Suppressor macrophage treated with lipopolysaccharide for 1 hour (primary cell): Measurements from ENCODE around the gene OLFML2B.
"Not testable (repeated sequence)": the region's sequence is repeated elsewhere in the genome, so short reads cannot be mapped to it uniquely, and the experiment has no call there.

Experiments
- DNase-seq, 3 donors: peaks; one replicate each; pipeline ENCODE4 v3.0.0-alpha.2; 2020 to 2022

The OLFML2B gene

DNA sequence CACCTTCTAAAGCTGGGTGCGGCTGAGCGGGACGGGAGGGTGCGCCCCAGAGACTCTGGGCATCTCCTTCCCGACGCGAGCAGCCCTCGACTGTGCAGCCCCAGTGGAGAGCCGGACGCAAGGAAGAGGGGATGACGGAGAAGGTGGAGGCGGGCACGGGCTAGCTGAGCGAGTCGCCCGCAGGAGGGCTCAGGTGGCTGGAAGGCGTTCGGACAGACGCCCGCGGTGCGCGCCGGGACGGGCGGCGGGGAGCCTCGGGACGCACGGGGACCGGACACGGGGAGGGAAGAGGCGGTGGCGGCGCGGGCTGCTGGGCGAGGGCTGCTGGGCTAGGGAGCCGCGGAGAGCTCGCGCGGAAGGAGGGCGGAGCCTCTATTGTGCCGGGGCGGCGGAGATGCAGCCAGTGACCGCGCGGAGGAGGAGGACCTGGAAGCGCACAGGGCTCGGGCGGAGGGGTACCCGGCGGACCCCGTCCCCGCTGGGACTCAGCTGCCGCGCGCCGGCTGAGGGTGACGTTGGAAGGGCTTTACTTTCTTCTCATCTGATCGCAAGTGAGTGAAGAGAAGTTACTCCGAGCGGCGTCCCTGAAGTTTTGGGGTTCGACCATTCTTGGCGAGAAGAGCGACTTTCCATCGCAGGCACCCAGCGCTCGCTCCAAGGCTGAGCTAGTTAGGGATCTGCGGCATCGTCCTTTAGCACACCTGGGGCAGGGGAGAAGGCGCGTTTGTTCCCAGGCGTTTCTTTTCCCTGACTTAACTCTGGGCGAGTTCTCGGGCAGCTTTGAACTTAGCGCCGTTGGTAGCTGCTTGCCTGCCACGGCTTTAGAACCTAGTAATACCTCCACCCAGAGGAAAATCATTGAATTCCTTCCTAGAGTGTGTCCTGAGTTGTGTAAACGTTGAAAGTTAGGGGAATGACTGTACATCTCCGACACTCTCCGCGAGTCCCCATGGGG lies at the start of gene OLFML2B:
OLFML2B (minus strand) TSS at position 323 of the 955 bp plus-strand sequence. CDS start 439 bp downstream, outside the sequence.
- DNase-seq = peak; percentile 81 to 88 (median 84)

DNA sequence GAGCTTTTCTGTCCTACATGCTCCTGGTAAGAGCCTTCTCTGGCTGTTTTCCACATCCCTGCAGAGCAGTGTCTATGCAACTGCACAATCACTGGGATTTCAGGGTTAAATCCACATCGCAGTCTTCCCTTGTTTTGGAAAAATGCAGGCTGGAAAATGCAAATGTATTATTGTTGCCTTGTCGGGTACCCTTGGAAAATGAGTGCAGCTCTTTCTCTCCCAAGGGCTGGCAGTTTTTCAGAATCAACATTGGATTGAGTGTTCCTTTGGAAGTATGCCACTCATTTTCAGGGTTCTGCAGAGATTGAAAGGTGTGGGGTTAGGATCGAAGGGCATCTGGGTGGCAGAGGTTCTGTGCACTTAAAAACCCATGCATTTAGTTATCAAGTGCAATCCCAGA lies 49.1 kb upstream of the OLFML2B start:
- no peak for DNase-seq

DNA sequence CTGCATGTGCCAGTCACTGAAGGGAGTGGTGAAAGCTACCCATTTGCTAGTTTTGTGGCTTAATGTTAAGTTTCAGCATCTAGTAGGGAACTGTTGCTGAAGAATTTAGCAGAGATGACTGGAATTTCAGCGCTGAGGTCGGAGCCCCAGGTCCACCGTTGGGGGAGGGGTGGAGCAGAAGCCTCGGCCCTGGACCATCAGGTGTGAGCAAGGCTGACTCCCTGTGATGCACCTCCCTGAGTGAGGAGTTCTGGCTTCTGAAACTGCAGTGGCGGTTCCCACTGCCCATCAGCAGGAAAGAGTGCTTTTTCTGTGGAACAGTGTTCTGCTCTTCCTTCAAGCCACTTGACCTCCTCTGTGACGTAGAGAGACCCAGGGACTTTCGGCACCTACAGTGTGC lies 47.2 kb upstream of the OLFML2B start:
- DNase-seq = no peak

DNA sequence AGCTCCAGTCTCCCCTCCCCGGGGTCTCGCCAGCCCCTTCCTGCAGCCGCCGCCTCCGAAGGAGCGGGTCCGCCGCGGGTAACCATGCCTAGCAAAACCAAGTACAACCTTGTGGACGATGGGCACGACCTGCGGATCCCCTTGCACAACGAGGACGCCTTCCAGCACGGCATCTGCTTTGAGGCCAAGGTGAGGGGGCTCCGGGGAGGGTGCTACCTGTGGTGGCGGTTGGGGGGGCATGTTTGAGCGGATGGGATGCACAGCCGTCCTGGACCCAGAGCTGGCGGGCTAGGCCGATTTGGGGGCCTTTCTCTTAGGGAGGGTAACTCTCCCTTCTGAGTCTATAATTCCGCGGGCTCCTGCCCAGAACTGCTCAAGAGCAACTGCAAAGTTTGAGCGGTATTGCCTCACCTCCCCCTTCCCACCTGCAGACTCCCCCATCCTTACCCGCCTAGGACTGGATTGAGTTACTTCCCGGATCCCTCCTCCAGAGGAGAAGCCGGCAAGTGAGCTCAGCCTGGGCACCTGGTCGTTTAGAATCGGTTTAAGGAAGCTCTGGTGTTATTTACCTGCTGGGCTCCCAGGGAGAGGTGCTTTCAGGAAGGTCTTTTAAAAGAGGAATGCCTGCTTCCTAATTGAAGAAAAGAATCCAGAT lies 46.6 kb upstream of the OLFML2B start:
- no peak for DNase-seq

DNA sequence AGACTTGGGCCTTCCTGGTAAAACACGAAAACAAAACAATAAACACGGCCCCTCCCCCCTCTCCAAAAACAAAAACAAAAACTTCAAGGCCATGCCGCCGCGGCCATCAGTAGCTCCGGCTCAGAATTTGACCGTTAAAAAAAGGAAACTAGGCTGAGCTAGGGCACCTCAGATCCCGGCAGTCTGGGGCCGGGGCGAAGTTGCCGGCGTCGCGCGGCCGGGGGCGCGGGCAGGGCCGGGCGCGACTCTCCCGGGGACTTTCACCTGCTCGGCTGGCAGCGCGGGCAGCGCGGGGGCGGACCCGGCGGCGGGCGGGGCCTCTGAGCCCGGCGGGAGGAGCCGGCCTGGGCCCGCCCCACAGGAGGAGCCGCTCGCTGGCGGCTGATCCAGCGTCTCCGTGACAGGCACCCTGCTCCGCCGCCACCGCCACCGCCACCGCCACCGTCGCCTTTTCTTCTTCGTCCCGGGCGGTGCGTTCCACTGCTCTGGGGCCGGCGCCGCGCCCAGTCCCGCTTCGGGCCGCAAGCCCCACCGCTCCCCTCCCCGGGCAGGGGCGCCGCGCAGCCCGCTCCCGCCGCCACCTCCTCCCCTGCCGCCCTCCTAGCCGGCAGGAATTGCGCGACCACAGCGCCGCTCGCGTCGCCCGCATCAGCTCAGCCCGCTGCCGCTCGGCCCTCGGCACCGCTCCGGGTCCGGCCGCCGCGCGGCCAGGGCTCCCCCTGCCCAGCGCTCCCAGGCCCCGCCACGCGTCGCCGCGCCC lies 45.8 kb upstream of the OLFML2B start, which contains the start of gene NOS1AP:
NOS1AP (plus strand) TSS at position 358 of the 760 bp plus-strand sequence. CDS start 487 bp downstream, outside the sequence.
- peak; percentile 85 to 96 (median 91) for DNase-seq

DNA sequence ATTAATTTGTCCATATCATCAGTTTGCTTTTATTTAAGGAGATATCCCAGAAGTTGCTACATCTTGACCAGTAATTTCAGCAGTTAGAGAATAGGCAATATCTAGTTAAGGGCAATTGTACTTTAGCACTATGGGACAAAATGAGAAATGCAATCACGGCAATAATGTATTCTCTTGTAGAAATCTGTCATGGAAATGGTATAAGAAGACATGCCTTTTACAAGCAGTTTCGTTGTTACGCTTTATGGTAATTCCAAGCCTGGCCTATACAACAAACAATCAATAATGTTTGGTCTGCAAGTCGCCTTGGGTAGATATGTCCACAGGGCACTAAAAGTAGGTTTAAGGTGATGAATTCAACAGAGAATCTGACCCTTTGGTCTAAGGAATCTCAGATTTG lies 44.6 kb upstream of the OLFML2B start:
- DNase-seq = no peak

DNA sequence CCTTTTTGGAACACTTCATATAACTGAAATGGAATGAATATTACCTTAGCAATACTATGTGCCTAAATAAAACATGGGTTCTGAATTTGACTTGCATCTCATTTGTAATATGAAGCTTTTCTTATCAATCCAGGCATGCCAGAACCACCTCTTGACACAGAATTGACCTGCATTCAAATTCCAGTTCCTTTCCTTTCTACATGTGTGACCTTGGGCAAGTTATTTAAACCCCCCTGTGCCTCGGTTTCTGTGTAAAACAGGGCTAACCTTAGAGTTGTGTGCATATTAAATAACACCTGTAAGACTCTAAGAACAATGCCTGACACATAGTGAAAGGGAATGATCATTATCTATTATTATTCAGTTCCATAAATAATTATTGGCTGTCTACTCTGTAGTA lies 43.8 kb upstream of the OLFML2B start:
- no peak for DNase-seq

DNA sequence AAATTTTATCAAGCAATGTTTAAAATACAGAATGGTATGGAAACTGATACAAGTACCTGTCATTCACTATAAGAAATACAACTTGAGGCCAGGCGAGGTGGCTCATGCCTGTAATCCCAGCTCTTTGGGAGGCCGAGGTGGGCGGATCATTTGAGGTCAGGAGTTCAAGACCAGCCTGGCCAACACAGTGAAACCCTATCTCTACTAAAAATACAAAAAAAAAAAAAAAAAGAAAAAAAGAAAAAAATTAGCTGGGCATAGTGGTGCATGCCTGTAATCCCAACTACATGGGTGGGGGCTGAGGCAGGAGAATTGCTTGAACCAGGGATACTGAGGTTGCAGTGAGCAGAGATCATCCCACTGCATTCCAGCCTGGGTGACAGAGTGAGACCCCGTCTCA lies 43.2 kb upstream of the OLFML2B start:
- DNase-seq = not testable (repeated sequence)

DNA sequence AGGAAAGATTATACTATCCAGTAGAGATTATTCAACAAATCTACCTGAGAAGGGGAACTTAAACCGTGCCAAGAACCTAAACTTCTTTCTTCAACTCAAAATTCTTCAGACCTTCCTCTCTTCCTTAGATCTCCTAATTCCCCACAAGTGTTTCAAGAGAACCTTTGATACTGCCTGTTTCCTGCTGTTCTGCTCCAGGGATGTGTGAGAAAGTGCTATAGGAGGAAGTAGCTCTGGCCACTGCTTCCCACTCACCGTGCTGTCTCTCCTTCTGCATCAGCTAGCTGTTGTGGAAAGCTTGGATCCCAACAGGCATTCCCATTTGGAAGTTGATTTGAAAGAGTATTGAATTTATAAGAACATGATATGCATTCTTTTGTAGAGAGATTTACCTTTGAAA lies 41.3 kb upstream of the OLFML2B start:
- DNase-seq = peak in 2 of 3 donors; percentile 35 to 40

DNA sequence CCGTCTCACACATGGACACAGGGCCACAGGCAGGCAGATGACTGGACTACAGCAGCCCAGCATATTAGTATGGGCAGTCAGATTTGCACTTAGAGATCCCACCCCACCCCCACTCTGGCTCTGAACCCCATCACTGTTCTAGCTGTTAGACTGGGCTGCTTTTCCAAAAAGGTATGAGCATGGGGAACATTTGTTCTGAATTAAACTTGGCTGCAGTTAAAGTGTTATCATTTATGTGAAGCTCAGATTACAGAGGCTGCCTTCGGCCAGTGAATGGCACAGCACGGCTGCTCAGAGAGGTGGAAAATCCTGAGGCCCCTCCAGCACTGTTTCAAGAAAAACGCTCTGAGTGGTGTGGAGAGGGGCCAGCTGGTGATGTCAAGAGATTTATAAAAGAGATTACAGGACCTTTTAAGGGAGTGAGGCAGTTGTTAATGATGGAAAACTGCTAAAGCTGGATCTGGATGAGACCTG lies 38.9 kb upstream of the OLFML2B start:
- DNase-seq = no peak

DNA sequence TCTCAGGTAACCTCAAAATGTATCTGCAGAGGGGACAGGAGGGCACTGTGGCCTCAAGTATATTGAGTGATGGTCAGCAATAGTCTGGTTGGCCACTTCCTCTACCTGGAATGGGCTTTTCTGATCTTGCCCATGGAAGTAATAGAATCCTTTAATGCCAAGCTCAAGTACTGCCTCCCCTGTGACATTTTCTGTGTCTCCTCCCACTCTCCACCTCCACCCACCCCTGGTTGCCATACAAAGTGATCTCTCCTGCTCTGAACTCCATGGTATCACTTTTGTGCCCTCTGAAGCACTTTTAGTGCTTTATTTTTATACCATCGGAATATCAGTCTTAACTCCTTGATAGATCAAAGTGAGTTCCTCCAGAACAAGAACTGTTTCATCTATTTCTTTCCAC lies 36.6 kb upstream of the OLFML2B start:
- no peak for DNase-seq

DNA sequence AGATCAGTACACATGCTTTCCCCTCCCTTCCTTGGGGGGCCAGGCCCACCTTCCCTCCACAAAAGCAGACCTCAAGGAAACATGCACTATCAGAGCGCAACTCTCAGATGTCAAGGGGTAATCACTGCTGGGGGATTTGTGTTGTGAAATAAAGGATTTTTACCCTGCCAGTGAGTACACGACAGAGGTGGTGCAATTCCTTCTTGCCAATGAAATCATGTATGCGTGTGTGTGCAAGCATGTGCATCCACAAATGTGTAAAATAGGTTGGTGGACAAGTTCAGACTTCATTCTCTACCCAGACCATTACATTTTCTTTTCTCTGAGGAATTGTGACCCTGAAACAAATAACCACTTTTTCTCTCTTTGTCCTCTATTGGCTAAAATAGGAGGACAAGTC lies 36.1 kb upstream of the OLFML2B start:
- DNase-seq = no peak

DNA sequence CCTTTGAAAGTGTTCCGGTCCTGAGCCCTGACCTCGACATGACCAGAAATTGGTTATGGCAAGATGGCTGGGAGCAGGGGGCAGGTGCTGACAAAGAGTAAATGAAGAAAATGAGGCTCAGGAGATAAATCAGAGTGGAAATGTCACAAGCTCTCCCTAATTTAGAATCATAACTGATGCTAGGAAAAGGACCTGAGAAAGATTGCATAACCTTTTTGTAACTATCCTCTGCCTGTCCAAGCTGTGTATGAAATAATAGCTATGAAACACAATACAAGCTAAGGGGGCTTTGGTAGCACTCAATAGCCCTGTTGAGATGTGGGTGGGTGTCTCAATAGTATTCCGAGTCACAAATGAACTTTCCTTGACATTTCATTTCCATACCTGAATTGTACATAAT lies 32.9 kb upstream of the OLFML2B start:
- DNase-seq = no peak

DNA sequence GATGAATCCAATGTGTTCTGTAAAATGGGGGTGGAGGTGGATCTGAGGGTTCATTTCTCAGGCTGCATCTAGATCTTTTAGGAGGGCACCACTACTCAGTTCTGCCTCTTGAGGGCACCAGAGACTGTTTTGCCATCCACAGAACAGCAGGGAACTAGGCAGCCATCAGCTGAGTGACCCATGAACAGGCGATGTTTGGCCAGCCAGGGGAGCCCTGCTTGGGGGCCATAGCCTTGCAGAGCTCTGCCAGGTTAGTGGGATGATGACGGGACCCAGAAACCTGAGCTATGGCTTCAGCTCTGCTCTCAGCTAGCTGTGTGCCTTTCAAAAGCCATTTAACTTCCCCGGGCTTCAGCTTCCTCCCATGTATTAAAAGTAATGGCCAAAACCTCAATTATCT lies 32.4 kb upstream of the OLFML2B start:
- DNase-seq = peak; percentile 75 to 81 (median 75)

DNA sequence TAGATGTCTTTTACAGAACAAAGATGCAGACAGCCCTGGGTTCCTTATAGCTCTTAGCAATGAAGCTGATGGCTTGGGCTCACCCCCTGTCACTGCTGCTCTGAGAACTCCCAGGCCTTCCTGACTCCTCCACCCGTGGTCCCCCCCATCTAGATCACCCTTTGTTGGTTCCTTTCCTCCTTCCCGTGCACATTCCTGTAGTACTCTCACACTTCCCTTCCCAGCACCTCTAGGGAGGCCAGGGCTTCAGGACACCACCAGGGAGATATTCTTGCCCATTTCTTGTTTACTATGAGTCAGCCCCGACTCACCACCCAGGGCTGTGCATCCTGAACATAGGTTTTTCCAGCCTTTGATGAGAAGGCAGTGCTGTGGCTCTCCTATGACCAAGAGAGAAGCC lies 31.4 kb upstream of the OLFML2B start:
- peak in 2 of 3 donors; percentile 10 to 29 for DNase-seq

DNA sequence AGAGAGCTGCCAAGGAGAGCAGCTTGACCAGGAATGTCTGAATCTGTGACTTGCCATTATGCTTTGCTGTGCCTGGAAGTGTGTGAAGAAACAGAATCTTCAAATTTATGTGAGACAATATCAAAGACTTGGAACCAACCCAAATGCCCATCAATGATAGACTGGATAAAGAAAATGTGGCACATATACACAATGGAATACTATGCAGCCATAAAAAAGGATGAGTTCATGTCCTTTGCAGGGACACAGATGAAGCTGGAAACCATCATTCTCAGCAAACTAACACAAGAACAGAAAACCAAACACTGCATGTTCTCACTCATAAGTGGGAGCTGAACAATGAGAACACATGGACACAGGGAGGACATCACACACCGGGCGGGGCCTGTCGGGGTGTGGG lies 30.3 kb upstream of the OLFML2B start:
- DNase-seq = not testable (repeated sequence)

DNA sequence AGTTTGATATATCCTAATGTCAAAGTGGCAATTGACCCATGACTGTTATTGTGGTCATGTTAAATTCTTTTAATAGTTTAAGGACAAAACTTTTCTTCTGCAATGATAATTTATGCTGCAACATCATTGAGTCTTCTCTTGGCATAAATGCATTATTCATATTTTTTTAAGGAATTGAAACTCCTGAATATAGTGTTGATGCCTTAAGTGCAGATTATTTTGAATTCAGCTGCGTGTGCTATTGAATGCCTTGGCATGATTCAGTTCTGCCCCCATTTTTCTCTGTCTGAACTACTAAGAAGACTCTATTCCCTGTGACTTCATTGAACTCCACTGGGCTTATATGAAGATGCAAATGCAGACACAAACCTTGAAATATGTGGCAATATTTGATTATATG lies 23.3 kb upstream of the OLFML2B start:
- DNase-seq = peak in 1 of 3 donors; percentile 29

DNA sequence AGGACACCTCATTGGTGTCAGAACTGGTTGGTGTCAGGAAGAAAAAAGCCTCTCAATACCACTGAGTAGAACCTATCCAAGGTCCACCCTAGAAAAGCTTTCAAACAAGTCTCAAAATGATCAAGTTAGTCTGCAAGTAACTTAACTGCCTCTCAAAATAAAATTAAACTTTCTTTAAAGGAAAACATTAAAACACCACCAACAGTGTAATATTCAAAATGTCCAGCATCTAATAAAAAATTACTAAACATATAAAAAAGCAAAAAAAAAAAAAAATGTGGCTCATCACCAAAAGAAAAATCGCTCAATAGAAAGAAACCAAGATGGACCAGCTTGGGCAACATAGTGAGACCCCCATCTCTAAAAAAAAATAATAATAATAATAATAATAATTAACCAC lies 18.7 kb upstream of the OLFML2B start:
- no peak for DNase-seq

DNA sequence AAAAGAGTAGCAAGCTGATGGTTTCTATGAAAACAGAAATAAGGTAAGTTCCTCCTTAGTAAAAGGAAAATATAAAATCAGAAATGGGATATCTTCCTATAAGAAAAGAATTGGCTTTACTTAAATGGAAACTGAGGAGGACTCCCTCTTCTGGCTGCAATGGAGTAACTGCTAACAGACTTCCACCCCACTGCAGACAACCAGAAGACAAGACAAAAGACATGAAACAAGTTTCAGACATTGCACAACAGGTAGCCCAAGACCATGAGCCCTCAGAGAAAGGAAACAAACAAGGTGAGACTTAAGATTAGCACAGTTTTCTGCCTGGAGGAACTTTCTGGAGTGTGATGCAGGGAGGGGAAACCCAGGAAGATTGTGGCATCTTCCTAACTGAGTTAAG lies 17.0 kb upstream of the OLFML2B start:
- peak; percentile 28 to 38 (median 30) for DNase-seq

DNA sequence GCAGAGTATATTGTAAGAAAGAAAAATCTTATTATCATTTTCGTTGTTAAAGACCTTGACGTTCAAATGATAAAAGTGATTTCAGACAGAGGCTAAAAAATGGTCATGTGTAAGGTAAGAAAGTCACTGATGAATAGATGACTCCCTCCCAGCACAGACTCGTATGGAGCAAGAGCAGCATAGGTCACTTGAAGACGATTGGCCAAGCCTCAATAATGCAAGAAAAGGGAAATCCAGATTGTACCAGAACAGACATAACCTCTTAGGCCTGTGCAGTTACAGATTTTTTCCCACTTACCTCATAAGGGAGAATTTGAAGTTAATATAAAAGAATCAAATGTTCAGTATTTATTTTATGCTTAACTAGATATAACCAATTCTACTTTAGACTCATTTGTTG lies 16.3 kb upstream of the OLFML2B start:
- DNase-seq = peak; percentile 27 to 44 (median 36)

DNA sequence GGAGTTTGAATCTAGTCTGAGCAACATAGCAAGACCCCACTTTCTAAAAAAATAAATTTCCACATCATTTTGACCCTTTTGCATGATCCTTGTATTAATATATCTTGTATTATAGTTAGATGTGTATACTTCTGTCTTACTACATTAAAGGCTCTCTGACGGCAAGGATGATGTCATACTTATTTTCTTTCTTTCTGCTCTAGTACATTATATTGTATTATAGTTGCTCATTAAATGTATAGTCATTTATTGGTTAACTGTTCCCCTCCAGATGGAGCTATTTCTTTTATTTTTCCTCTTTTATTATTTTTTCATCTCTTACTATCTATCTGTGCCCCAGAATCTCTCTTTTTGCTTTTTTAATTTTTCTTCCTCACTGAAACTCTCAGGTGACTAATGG lies 15.0 kb upstream of the OLFML2B start:
- DNase-seq = no peak

DNA sequence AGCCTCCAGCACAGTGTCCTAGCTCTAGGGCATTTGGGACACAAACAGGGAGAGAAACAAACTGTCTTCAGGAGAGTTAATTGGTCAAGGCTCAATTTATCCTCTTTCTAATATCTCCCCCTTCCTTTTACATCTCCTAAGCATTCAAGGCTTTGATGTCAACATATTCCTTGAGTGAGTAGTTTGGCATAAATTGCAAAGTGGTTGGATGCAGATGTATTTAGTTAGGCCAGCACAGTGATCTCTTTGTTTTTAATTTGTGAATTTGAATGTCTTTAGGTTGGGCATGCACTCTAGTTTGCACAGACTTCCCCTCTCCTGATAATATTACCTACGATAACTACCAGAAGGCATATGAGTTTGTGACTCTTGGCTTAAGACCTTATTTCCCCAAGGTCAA lies 12.5 kb upstream of the OLFML2B start:
- DNase-seq = no peak

DNA sequence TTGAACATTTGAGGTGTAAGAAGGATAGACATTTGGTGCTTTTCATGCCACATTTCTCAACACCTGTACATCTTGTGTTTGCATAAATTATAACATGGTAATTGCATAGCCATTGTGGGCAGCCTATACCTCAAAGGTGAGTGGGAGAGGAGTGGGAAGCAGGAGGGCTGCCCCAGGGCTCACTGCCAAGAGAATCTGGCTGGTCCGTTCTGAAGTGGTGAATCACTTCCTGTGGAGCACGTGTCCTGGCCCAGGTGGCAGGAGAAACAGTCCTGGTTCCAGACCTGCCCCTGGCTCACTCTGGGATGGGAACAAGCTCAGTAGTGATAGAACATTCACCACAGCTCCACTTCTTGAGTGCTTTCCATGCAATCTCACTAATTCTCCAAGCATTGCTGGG lies 11.6 kb upstream of the OLFML2B start:
- DNase-seq = no peak
